IMR-90 (cell line): ENCODE measurements around the gene NEDD4L. TPM values are rescaled to one million over a fixed set of nuclear protein-coding genes. Genes with fewer than 3 reads are reported as not detected.

Experiments used
- ATAC-seq: fragments of 200-7000 bp; cut with Tn5 transposase; 2 replicates; pipeline ENCODE4 v1.9.1; 2020; ENCODE audit warnings: low read depth, mild to moderate bottlenecking, moderate library complexity
- BruUV-seq: library from RNA; stranded (reverse); fragments of 400-500 nt; replicated peaks from 2 replicates; lab custom pipeline; 2021; lab: Mats Ljungman, UMichigan
- CTCF ChIA-PET: fragments of 300-600 bp; formaldehyde crosslinking; extraction: SDS; loops from one replicate; lab custom pipeline; 2021; ENCODE audit warnings: antibody characterized with exemption; lab: Yijun Ruan, JAX
- POLR2A ChIA-PET: fragments of 300-600 bp; sonication (Branson Sonifier 250); formaldehyde crosslinking; loops from one replicate; lab custom pipeline; 2022; ENCODE audit warnings: antibody characterized with exemption; ENCODE audit not compliant: unreplicated experiment; lab: Charles Lee
- DNase-seq: peaks from one replicate; pipeline ENCODE4 v3.0.0; 2013
- H2AFZ ChIP-seq: replicated peaks from 2 replicates; pipeline ENCODE3; 2013; ENCODE audit warnings: low read length, mild to moderate bottlenecking; ENCODE audit not compliant: poor library complexity
- H2AK5ac ChIP-seq: 2 replicates; pipeline ENCODE4 v1.6.1; 2013; ENCODE audit warnings: low read depth, low read length, inconsistent platforms
- H2AK9ac ChIP-seq: replicated peaks from 2 replicates; pipeline ENCODE3; 2013; ENCODE audit warnings: mild to moderate bottlenecking, low read depth, low read length, moderate library complexity; ENCODE audit not compliant: poor library complexity
- H2BK120ac ChIP-seq: 2 replicates; pipeline ENCODE4 v1.6.1; 2013; ENCODE audit warnings: low read depth, low read length, inconsistent platforms
- H2BK15ac ChIP-seq: 3 replicates; pipeline ENCODE4 v1.6.1; 2013; ENCODE audit warnings: low read depth, low read length, inconsistent platforms
- H2BK20ac ChIP-seq: 2 replicates; pipeline ENCODE4 v1.6.1; 2013; ENCODE audit warnings: low read depth, mild to moderate bottlenecking, inconsistent platforms, low read length, moderate library complexity
- H2BK5ac ChIP-seq: 2 replicates; pipeline ENCODE4 v1.6.1; 2013; ENCODE audit warnings: mild to moderate bottlenecking, low read depth, low read length, inconsistent platforms; ENCODE audit not compliant: poor library complexity, severe bottlenecking
- H3K14ac ChIP-seq: replicated peaks from 2 replicates; pipeline ENCODE4 v1.6.1; 2013; ENCODE audit warnings: low read depth, low read length, inconsistent platforms
- H3K18ac ChIP-seq: 2 replicates; pipeline ENCODE4 v1.6.1; 2013; ENCODE audit warnings: low read depth, low read length, control low read depth
- H3K23ac ChIP-seq: 2 replicates; pipeline ENCODE4 v1.6.1; 2013; ENCODE audit warnings: low read depth, low read length, inconsistent platforms
- H3K27ac ChIP-seq: 2 replicates; pipeline ENCODE4 v1.5.1; 2013; ENCODE audit warnings: mild to moderate bottlenecking, control low read depth, low read length; ENCODE audit not compliant: insufficient read depth
- H3K27me3 ChIP-seq: 2 replicates; pipeline ENCODE4 v1.6.1; 2013; ENCODE audit warnings: low read length; ENCODE audit not compliant: control insufficient read depth, insufficient read depth
- H3K36me3 ChIP-seq: 2 replicates; pipeline ENCODE4 v1.6.1; 2013; ENCODE audit warnings: low read length, mixed read lengths; ENCODE audit not compliant: control insufficient read depth, insufficient read depth
- H3K4ac ChIP-seq: 2 replicates; pipeline ENCODE4 v1.6.1; 2013; ENCODE audit warnings: low read depth, low read length, inconsistent platforms
- H3K4me1 ChIP-seq: 2 replicates; pipeline ENCODE4 v1.6.1; 2013; ENCODE audit warnings: low read length, mixed read lengths; ENCODE audit not compliant: control insufficient read depth, insufficient read depth
- H3K4me2 ChIP-seq: 2 replicates; pipeline ENCODE4 v1.6.1; 2013; ENCODE audit warnings: low read depth, mild to moderate bottlenecking, control low read depth, low read length, moderate library complexity
- H3K4me3 ChIP-seq: 2 replicates; pipeline ENCODE4 v1.5.1; 2013; ENCODE audit warnings: low read depth, mild to moderate bottlenecking, control low read depth, low read length, moderate library complexity; ENCODE audit not compliant: insufficient read depth
- H3K56ac ChIP-seq: 2 replicates; pipeline ENCODE4 v1.6.1; 2013; ENCODE audit warnings: low read length, inconsistent platforms; ENCODE audit not compliant: insufficient read depth; ENCODE audit errors: extremely low read depth
- H3K79me1 ChIP-seq, 2 experiments: 2 replicates each; pipeline ENCODE4 v1.6.1; 2013; ENCODE audit warnings: low read length in 2 of 2, inconsistent platforms in 1 of 2, low read depth in 1 of 2
- H3K9ac ChIP-seq: 2 replicates; pipeline ENCODE4 v1.6.1; 2013; ENCODE audit warnings: low read depth, low read length, control low read depth
- H3K9me1 ChIP-seq: 2 replicates; pipeline ENCODE4 v1.6.1; 2013; ENCODE audit warnings: low read length, inconsistent platforms; ENCODE audit not compliant: insufficient read depth
- H3K9me3 ChIP-seq: 2 replicates; pipeline ENCODE4 v1.6.1; 2013; ENCODE audit warnings: low read length; ENCODE audit not compliant: control insufficient read depth, insufficient read depth
- H4K20me1 ChIP-seq: 2 replicates; pipeline ENCODE4 v1.6.1; 2013; ENCODE audit warnings: low read length, inconsistent platforms; ENCODE audit not compliant: insufficient read depth
- H4K5ac ChIP-seq: 2 replicates; pipeline ENCODE4 v1.6.1; 2013; ENCODE audit warnings: mild to moderate bottlenecking, low read depth, low read length, control low read depth
- H4K8ac ChIP-seq, 2 experiments: 2 replicates each; pipeline ENCODE4 v1.6.1; 2013; ENCODE audit warnings: low read depth in 2 of 2, low read length in 2 of 2, control low read depth in 1 of 2, inconsistent platforms in 1 of 2
- H4K91ac ChIP-seq: 2 replicates; pipeline ENCODE4 v1.6.1; 2013; ENCODE audit warnings: low read depth, low read length, inconsistent platforms; ENCODE audit not compliant: insufficient read depth
- BHLHE40 ChIP-seq: fragments of 150-350 bp; IDR thresholded peaks from 2 replicates; pipeline ENCODE4 v1.6.1; 2016; ENCODE audit warnings: mild to moderate bottlenecking, low read depth, low read length
- CEBPB ChIP-seq: IDR thresholded peaks from 2 replicates; pipeline ENCODE4 v1.6.1; 2012; ENCODE audit warnings: low read depth, low read length, improper control_type of control experiment
- CHD1 ChIP-seq: IDR thresholded peaks from 2 replicates; pipeline ENCODE4 v1.6.1; 2012; ENCODE audit warnings: low read depth, low read length, improper control_type of control experiment
- CTCF ChIP-seq: conservative IDR thresholded peaks from 2 replicates; pipeline ENCODE4 v1.5.1; 2012; ENCODE audit warnings: mild to moderate bottlenecking, low read depth, low read length, improper control_type of control experiment
- FOS ChIP-seq: fragments of 150-350 bp; IDR thresholded peaks from 2 replicates; pipeline ENCODE4 v1.6.1; 2016; ENCODE audit warnings: low read depth, low read length
- MAZ ChIP-seq: IDR thresholded peaks from 2 replicates; pipeline ENCODE4 v1.6.1; 2012; ENCODE audit warnings: low read depth, mild to moderate bottlenecking, low read length, improper control_type of control experiment, moderate library complexity, borderline replicate concordance
- MXI1 ChIP-seq: IDR thresholded peaks from 2 replicates; pipeline ENCODE4 v1.6.1; 2012; ENCODE audit warnings: low read depth, mild to moderate bottlenecking, low read length, moderate library complexity, borderline replicate concordance
- RAD21 ChIP-seq: IDR thresholded peaks from 2 replicates; pipeline ENCODE4 v1.6.1; 2012; ENCODE audit warnings: low read length, improper control_type of control experiment
- RCOR1 ChIP-seq: IDR thresholded peaks from 2 replicates; pipeline ENCODE4 v1.6.1; 2012; ENCODE audit warnings: mild to moderate bottlenecking, low read length, improper control_type of control experiment; ENCODE audit not compliant: insufficient replicate concordance
- RFX5 ChIP-seq: IDR thresholded peaks from 2 replicates; pipeline ENCODE4 v1.8.0; 2012; ENCODE audit warnings: low read depth, mild to moderate bottlenecking, low read length, moderate library complexity
- SMC3 ChIP-seq: fragments of 150-350 bp; IDR thresholded peaks from 2 replicates; pipeline ENCODE4 v1.6.1; 2016; ENCODE audit warnings: low read depth, mild to moderate bottlenecking, antibody characterized with exemption, low read length, moderate library complexity
- USF2 ChIP-seq: fragments of 150-350 bp; IDR thresholded peaks from 2 replicates; pipeline ENCODE4 v1.6.1; 2017; ENCODE audit warnings: mild to moderate bottlenecking, antibody characterized with exemption, low read length, low read depth
- WGBS, 2 experiments: methylation state at CpG; one replicate each; pipeline versions ENCODE4 v1.1.5 to v1.1.7; 2013; ENCODE audit warnings: missing lambda C conversion rate in 2 of 2; ENCODE audit not compliant: insufficient read length in 1 of 2; ENCODE audit errors: extremely low coverage in 2 of 2; 5-methylcytosine and 5-hydroxymethylcytosine counted together
- dilution Hi-C: fragments of 300-500 bp; cut with HindIII; formaldehyde crosslinking; loops from one replicate; pipeline ENCODE4 v1.14.3; 2018; ENCODE audit warnings: low sequenced_read_pairs; ENCODE audit not compliant: unreplicated experiment
- in situ Hi-C: fragments of 300-500 bp; cut with MboI; formaldehyde crosslinking; loops from 3 replicates; pipeline ENCODE4 v1.14.3; 2019; ENCODE audit warnings: low sequenced_read_pairs, inconsistent platforms, mixed read lengths
- intact Hi-C: fragments of 100-400 bp; cut with micrococcal nuclease; formaldehyde crosslinking; loops from 2 replicates; pipeline ENCODE4 v1.10.0; 2022
- polyA plus RNA-seq, 3 experiments: library from polyadenylated mRNA; depleted of rRNA; stranded (reverse); fragments of >200 nt; gene quantifications; 2 replicates each; pipeline ENCODE4 v1.2.3, GENCODE V29; 2012; ENCODE audit warnings: low replicate concordance in 1 of 3
- total RNA-seq: library from RNA; depleted of rRNA; stranded (reverse); fragments of >200 nt; gene quantifications from 2 replicates; pipeline ENCODE4 v1.2.3, GENCODE V29; 2012

NEDD4L gene
- total and polyA plus RNA-seq, 2 of the 4 experiments (the other 2 are of a cell fraction) = 10.0 to 10.9 TPM

GRCh38 chr18:58359620-58360019 lies 315.6 kb downstream of the NEDD4L start:
- Histone ChIP-seq H3K4ac (no peak overlapping the region; the same call in 1 of the 2 replicates), H2AFZ (no peak overlapping the region), H2AK5ac (no peak overlapping the region), H3K9ac (no peak overlapping the region), H2BK120ac (no peak overlapping the region), H2BK5ac (no peak overlapping the region), H3K4me3 (no peak overlapping the region), H2BK15ac (no peak overlapping the region), H2BK20ac (no peak overlapping the region), H3K27ac (no peak overlapping the region), H3K9me1 (peaks cover 5% of the 10 kb centered on the region; the same call in 1 of the 2 replicates), H3K4me2 (no peak overlapping the region), H4K91ac (no peak overlapping the region), H4K8ac (no peak overlapping the region), H4K20me1 (no peaks in the 10 kb centered on the region), H3K36me3 (no peaks in the 10 kb centered on the region), H3K79me1 (no peaks in the 10 kb centered on the region), H3K14ac (no peak overlapping the region), H2AK9ac (no peak overlapping the region), H3K9me3 (no peaks in the 10 kb centered on the region), H3K56ac (no peak overlapping the region), H4K5ac (no peak overlapping the region; the same call in 1 of the 2 replicates), H3K23ac (no peak overlapping the region), H3K18ac (0 out of 2 replicates have a peak overlapping the region, but pooled peaks have one; percentile 10), H3K4me1 (peaks cover 13% of the 10 kb centered on the region), H3K27me3 (no peaks in the 10 kb centered on the region)
- TF ChIP-seq USF2 (no peak), MXI1 (no peak), RCOR1 (no peak), RAD21 (no peak), CTCF (no peak), FOS (no peak), RFX5 (no peak), CEBPB (no peak), SMC3 (no peak), MAZ (no peak), BHLHE40 (no peak), CHD1 (no peak)
- POLR2A ChIA-PET = no interaction called here
- intact Hi-C loops (no loop called here), dilution Hi-C loops (no loop called here), in situ Hi-C loops (no loop called here)
- ATAC-seq = no peak
- CTCF ChIA-PET = interaction anchor here (1.2 to 1.5 kb wide), 2 partner anchors 9 to 24 kb away, joined by 3 read pairs; no protein-coding TSS in a partner anchor
- no TSS peak for BruUV-seq
- no CpG with 5 or more reads among the region's 1 CpG for WGBS, 2 experiments
- DNase-seq = no peak
